Endothelial cell of umbilical vein (primary cell): ENCODE measurements around the gene PIM2. TPM values are rescaled to one million over a fixed set of nuclear protein-coding genes. Genes with fewer than 3 reads are reported as not detected.

Source experiments
- BruUV-seq: library from RNA; stranded (reverse); fragments of 400-500 nt; replicated peaks from 2 replicates; lab custom pipeline; 2021; lab: Mats Ljungman, UMichigan
- CTCF ChIA-PET: fragments of 300-600, 350-600 bp; sonication (Branson Sonifier 250); formaldehyde crosslinking; loops from one replicate; lab custom pipeline; 2021; ENCODE audit warnings: antibody characterized with exemption, inconsistent platforms; lab: Charles Lee
- POLR2A ChIA-PET: fragments of 300-600, 350-600 bp; sonication (Branson Sonifier 250); formaldehyde crosslinking; loops from one replicate; lab custom pipeline; 2021; ENCODE audit warnings: antibody characterized with exemption, inconsistent platforms; lab: Charles Lee
- DNase-seq: peaks from one replicate; pipeline ENCODE4 v3.0.0-alpha.2; 2011; ENCODE audit warnings: low read depth, low spot score
- FAIRE-seq: peaks from 2 replicates; lab custom pipeline; 2011; peaks lifted over from hg19 to GRCh38; lab: Jason Lieb, UNC
- H2AFZ ChIP-seq: 2 replicates; pipeline ENCODE4 v1.6.0; 2012; ENCODE audit warnings: low read depth, low read length, control low read depth, inconsistent platforms
- H3K27ac ChIP-seq: 2 replicates; pipeline ENCODE4 v1.5.1; 2011; ENCODE audit warnings: low read depth, mild to moderate bottlenecking, control low read depth, low read length, moderate library complexity; ENCODE audit not compliant: insufficient read depth
- H3K27me3 ChIP-seq, 2 experiments: 2 replicates each; pipeline versions ENCODE4 v1.6.0 to v1.6.1; 2011; ENCODE audit warnings: low read length in 2 of 2, mixed read lengths in 1 of 2; ENCODE audit not compliant: control insufficient read depth in 2 of 2, insufficient read depth in 2 of 2
- H3K36me3 ChIP-seq, 2 experiments: 2 replicates in 1 of 2; 3 replicates in 1 of 2; pipeline ENCODE4 v1.5.1; 2011; ENCODE audit warnings: low read length in 2 of 2, mild to moderate bottlenecking in 1 of 2, moderate library complexity in 1 of 2; ENCODE audit not compliant: control insufficient read depth in 2 of 2, insufficient read depth in 2 of 2; ENCODE audit errors: extremely low read depth in 1 of 2
- H3K4me1 ChIP-seq: 3 replicates; pipeline ENCODE4 v1.5.1; 2011; ENCODE audit warnings: mild to moderate bottlenecking, low read length; ENCODE audit not compliant: control insufficient read depth, insufficient read depth; ENCODE audit errors: extremely low read depth
- H3K4me2 ChIP-seq: 2 replicates; pipeline ENCODE4 v1.6.1; 2011; ENCODE audit warnings: low read length, control low read depth, mixed read lengths; ENCODE audit not compliant: insufficient read depth
- H3K4me3 ChIP-seq, 3 experiments: fragments of 200-600 bp in 1 of 3; sonication (generic), shearing (Covaris generic) in 1 of 3; replicated peaks in 1 of 3; 2 replicates each; pipeline ENCODE4 v1.5.1; 2011 to 2016; ENCODE audit warnings: control low read depth in 3 of 3, low read length in 3 of 3, mild to moderate bottlenecking in 2 of 3, inconsistent platforms in 1 of 3, low read depth in 1 of 3, moderate library complexity in 1 of 3; ENCODE audit not compliant: insufficient read depth in 1 of 3
- H3K79me2 ChIP-seq: 2 replicates; pipeline ENCODE4 v1.6.0; 2012; ENCODE audit warnings: low read length, inconsistent platforms; ENCODE audit not compliant: control insufficient read depth, insufficient read depth
- H3K9ac ChIP-seq: replicated peaks from 2 replicates; pipeline ENCODE3; 2011; ENCODE audit warnings: low read length, control low read depth; ENCODE audit not compliant: insufficient read depth; ENCODE audit errors: extremely low read depth
- H3K9me1 ChIP-seq: replicated peaks from 3 replicates; pipeline ENCODE4 v1.6.0; 2011; ENCODE audit warnings: mild to moderate bottlenecking, low read length; ENCODE audit not compliant: control insufficient read depth, insufficient read depth; ENCODE audit errors: extremely low read depth
- H3K9me3 ChIP-seq: replicated peaks from 2 replicates; pipeline ENCODE4 v1.5.1; 2012; ENCODE audit warnings: low read length, inconsistent platforms; ENCODE audit not compliant: control insufficient read depth, insufficient read depth
- H4K20me1 ChIP-seq: replicated peaks from 2 replicates; pipeline ENCODE3; 2011; ENCODE audit warnings: mild to moderate bottlenecking, low read length; ENCODE audit not compliant: control insufficient read depth, insufficient read depth; ENCODE audit errors: extremely low read depth
- CTCF ChIP-seq, 2 donors: IDR thresholded peaks; 1 replicate in 1 of 2; 2 replicates in 1 of 2; pipeline ENCODE4 v1.5.1; 2011; ENCODE audit warnings: low read length in 2 of 2, mild to moderate bottlenecking in 2 of 2, moderate library complexity in 2 of 2, control low read depth in 1 of 2, inconsistent platforms in 1 of 2, low read depth in 1 of 2; ENCODE audit not compliant: insufficient read depth in 1 of 2; ENCODE audit errors: extremely low read depth in 1 of 2
- EZH2 ChIP-seq: IDR thresholded peaks from 2 replicates; pipeline ENCODE4 v1.6.1; 2012; ENCODE audit warnings: borderline replicate concordance, low read depth, mild to moderate bottlenecking, moderate library complexity, low read length, inconsistent platforms; ENCODE audit not compliant: severe bottlenecking
- FOS ChIP-seq: IDR thresholded peaks from 2 replicates; pipeline ENCODE4 v1.6.1; 2011; ENCODE audit warnings: mild to moderate bottlenecking, low read length, moderate library complexity, borderline replicate concordance; ENCODE audit not compliant: insufficient read depth
- GATA2 ChIP-seq: IDR thresholded peaks from 2 replicates; pipeline ENCODE4 v1.7.0; 2011; ENCODE audit warnings: low read depth, mild to moderate bottlenecking, moderate library complexity, mixed read lengths, low read length; ENCODE audit not compliant: insufficient read length, insufficient read depth
- JUN ChIP-seq: IDR thresholded peaks from 2 replicates; pipeline ENCODE4 v1.6.1; 2011; ENCODE audit warnings: borderline replicate concordance, low read depth; ENCODE audit not compliant: insufficient read length, insufficient read depth
- MYC ChIP-seq: IDR thresholded peaks from one replicate; pipeline ENCODE4 v1.6.1; 2011; ENCODE audit warnings: mild to moderate bottlenecking, low read depth, low read length
- POLR2A ChIP-seq: IDR thresholded peaks from 2 replicates; pipeline ENCODE4 v1.6.1; 2012; ENCODE audit warnings: low read depth, mild to moderate bottlenecking, control low read depth, low read length
- POLR2AphosphoS5 ChIP-seq: IDR thresholded peaks from 2 replicates; pipeline ENCODE4 v1.6.1; 2012; ENCODE audit warnings: low read depth, mild to moderate bottlenecking, control low read depth, low read length, moderate library complexity; ENCODE audit not compliant: insufficient read depth
- dilution Hi-C: fragments of 300-500 bp; cut with MboI; formaldehyde crosslinking; loops from one replicate; pipeline ENCODE4 v1.15.0; 2019; ENCODE audit warnings: low sequenced_read_pairs; ENCODE audit not compliant: extremely low pct_ligation_motif_present
- intact Hi-C: fragments of 100-400 bp; cut with micrococcal nuclease; formaldehyde crosslinking; loops from one replicate; pipeline ENCODE4 v1.10.0; 2022
- polyA plus RNA-seq, 4 experiments: library from polyadenylated mRNA; depleted of rRNA in 3 of 4; stranded (reverse) in 3 of 4; unstranded in 1 of 4; fragments of >200 nt; gene quantifications; 2 replicates each; pipeline versions ENCODE4 v1.2.1 to v1.2.3, GENCODE V29; 2011 to 2012; ENCODE audit warnings: missing spikeins in 1 of 4
- total RNA-seq: library from RNA; stranded (reverse); gene quantifications from 2 replicates; pipeline ENCODE4 v1.2.3, GENCODE V29; 2021
- TF ChIP-seq, protein P1 (sequence below): IDR thresholded peaks from 2 replicates; pipeline ENCODE4 v1.6.1; 2011; ENCODE audit not compliant: insufficient read depth, insufficient read length

PIM2 gene
- total and polyA plus RNA-seq, 2 donors (not counting 3 experiments of a cell fraction or from before 2014, with no cell fraction given) = 7.4 to 7.5 TPM

GRCh38 chrX:48939524-48940228 lies 20.9 kb upstream of the PIM2 start:
- intact Hi-C loops = no loop called here
- peaks cover 38% of the 10 kb centered on the region for H3K79me2 ChIP-seq
- CTCF ChIA-PET = no interaction called here

More at GRCh38 chrX:48939524-48940228, 20.9 kb upstream of the PIM2 start:
- no peak for FAIRE-seq
- H3K27ac ChIP-seq = no peak overlapping the region
- H3K27me3 ChIP-seq = no peaks in the 10 kb centered on the region
- H3K4me3 ChIP-seq = no peak overlapping the region
- no peaks in the 10 kb centered on the region for H3K9me1 ChIP-seq
- no peaks in the 10 kb centered on the region for H3K4me1 ChIP-seq
- H4K20me1 ChIP-seq = no peaks in the 10 kb centered on the region
- H3K9ac ChIP-seq = no peak overlapping the region
- H3K9me3 ChIP-seq = no peaks in the 10 kb centered on the region
- BruUV-seq = no TSS peak
- no peak overlapping the region for H3K4me2 ChIP-seq
- H3K36me3 ChIP-seq = peaks cover 0 to 19% of the 10 kb centered on the region in 2 experiments
- dilution Hi-C loops = no loop called here
- no peak for DNase-seq
- no peak overlapping the region for H2AFZ ChIP-seq
- TF ChIP-seq MYC (no peak), FOS (no peak), EZH2 (no peak), POLR2AphosphoS5 (no peak), GATA2 (no peak), JUN (no peak), CTCF (IDR thresholded peaks at IDR 0.05; ENCODE audit: extremely low read depth in 1 of 2, insufficient read depth in 1 of 2, low read depth in 1 of 2, low read length in 2 of 2) (no peak), POLR2A (no peak)
- TF ChIP-seq, protein P1, sequence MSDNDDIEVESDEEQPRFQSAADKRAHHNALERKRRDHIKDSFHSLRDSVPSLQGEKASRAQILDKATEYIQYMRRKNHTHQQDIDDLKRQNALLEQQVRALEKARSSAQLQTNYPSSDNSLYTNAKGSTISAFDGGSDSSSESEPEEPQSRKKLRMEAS = no peak
- POLR2A ChIA-PET = no interaction called here
